SU-DHL-6 (cell line): ENCODE data around the gene BRD2.

Experiments
- H2AFZ ChIP-seq: fragments of 200-600 bp; sonication (generic); 2 replicates; pipeline ENCODE4 v1.6.1; 2014; ENCODE audit warnings: low read depth, mild to moderate bottlenecking, moderate library complexity, mixed read lengths, antibody characterized with exemption, low read length; ENCODE audit not compliant: severe bottlenecking
- H3F3A ChIP-seq: fragments of 200-600 bp; shearing (Covaris generic); 2 replicates; pipeline ENCODE4 v1.6.0; 2016; ENCODE audit warnings: antibody characterized with exemption, mild to moderate bottlenecking; ENCODE audit not compliant: insufficient read depth
- H3K27ac ChIP-seq: fragments of 200-600 bp; sonication (generic); 2 replicates; pipeline ENCODE4 v1.5.1; 2016; ENCODE audit warnings: low read depth, mild to moderate bottlenecking, low read length, moderate library complexity, mixed read lengths
- H3K27me3 ChIP-seq: fragments of 200-600 bp; sonication (generic), shearing (Covaris generic); 2 replicates; pipeline ENCODE4 v1.6.0; 2014; ENCODE audit warnings: mild to moderate bottlenecking, low read length
- H3K36me3 ChIP-seq: fragments of 200-600 bp; sonication (generic); 2 replicates; pipeline ENCODE4 v1.6.1; 2014; ENCODE audit warnings: mild to moderate bottlenecking, low read length, mixed read lengths
- H3K4me2 ChIP-seq: fragments of 300-600, 200-600 bp; shearing (Covaris generic), sonication (generic); 2 replicates; pipeline ENCODE4 v1.6.0; 2014; ENCODE audit warnings: low read length, low read depth, mild to moderate bottlenecking; ENCODE audit not compliant: poor library complexity, severe bottlenecking
- H3K4me3 ChIP-seq: fragments of 200-600 bp; sonication (generic); 2 replicates; pipeline ENCODE4 v1.5.1; 2014; ENCODE audit warnings: antibody characterized with exemption, low read length, mild to moderate bottlenecking, mixed read lengths; ENCODE audit not compliant: insufficient read depth, poor library complexity, severe bottlenecking
- H3K79me2 ChIP-seq: fragments of 200-600 bp; sonication (generic); 2 replicates; pipeline ENCODE4 v1.6.1; 2014; ENCODE audit warnings: mild to moderate bottlenecking, low read length, moderate library complexity; ENCODE audit not compliant: insufficient read depth
- H3K9ac ChIP-seq: fragments of 200-600 bp; sonication (generic); 2 replicates; pipeline ENCODE4 v1.7.0; 2014; ENCODE audit warnings: mild to moderate bottlenecking, low read length
- H3K9me2 ChIP-seq: fragments of 200-600 bp; sonication (generic); replicated peaks from 2 replicates; pipeline ENCODE4 v1.6.1; 2014; ENCODE audit warnings: low read length; ENCODE audit not compliant: insufficient read depth
- H3K9me3 ChIP-seq: fragments of 200-600 bp; sonication (generic); 2 replicates; pipeline ENCODE4 v1.6.1; 2014; ENCODE audit warnings: low read length, mixed read lengths; ENCODE audit not compliant: insufficient read depth
- H4K20me1 ChIP-seq: fragments of 200-600 bp; sonication (generic); 2 replicates; pipeline ENCODE4 v1.6.1; 2014; ENCODE audit warnings: low read depth, mild to moderate bottlenecking, antibody characterized with exemption, low read length, moderate library complexity, mixed read lengths
- CTCF ChIP-seq: fragments of 200-600 bp; sonication (generic); IDR thresholded peaks from one replicate; pipeline ENCODE4 v1.5.1; 2017; ENCODE audit warnings: antibody characterized with exemption, mild to moderate bottlenecking, low read length, moderate library complexity; ENCODE audit not compliant: insufficient read depth, poor library complexity, severe bottlenecking
- EZH2phosphoT487 ChIP-seq: fragments of 200-600 bp; sonication (generic), shearing (Covaris generic); conservative IDR thresholded peaks from 2 replicates; pipeline ENCODE4 v1.6.1; 2018; ENCODE audit warnings: mild to moderate bottlenecking, antibody characterized with exemption, low read length, moderate library complexity, mixed read lengths

BRD2 gene

GRCh38 chr6:32977953-32978324, 9.5 kb downstream of the BRD2 start:
- Histone ChIP-seq H3F3A (peaks cover 100% of the 10 kb centered on the region), H3K79me2 (peaks cover 49% of the 10 kb centered on the region), H3K9ac (no peak overlapping the region), H3K9me2 (no peaks in the 10 kb centered on the region), H3K4me2 (no peak overlapping the region), H4K20me1 (peaks cover 71% of the 10 kb centered on the region), H3K36me3 (peaks cover 85% of the 10 kb centered on the region), H3K4me3 (no peak overlapping the region), H2AFZ (no peak overlapping the region), H3K27me3 (no peaks in the 10 kb centered on the region), H3K27ac (no peak overlapping the region), H3K9me3 (no peaks in the 10 kb centered on the region)
- no peak for TF ChIP-seq EZH2phosphoT487
- TF ChIP-seq CTCF, result no peak

GRCh38 chr6:32979720-32980487, 11.5 kb downstream of the BRD2 start:
- H3K4me2 ChIP-seq, result no peak overlapping the region
- H3K79me2 ChIP-seq, result peaks cover 29% of the 10 kb centered on the region
- H3F3A ChIP-seq, result peaks cover 99% of the 10 kb centered on the region
- no peak overlapping the region for H3K27ac ChIP-seq
- H3K4me3 ChIP-seq, result no peak overlapping the region
- TF ChIP-seq CTCF (no peak), EZH2phosphoT487 (no peak)
- H3K27me3 ChIP-seq, result no peaks in the 10 kb centered on the region
- H4K20me1 ChIP-seq, result peaks cover 53% of the 10 kb centered on the region
- H3K9me2 ChIP-seq, result no peaks in the 10 kb centered on the region
- no peak overlapping the region for H2AFZ ChIP-seq
- no peak overlapping the region for H3K9ac ChIP-seq
- no peaks in the 10 kb centered on the region for H3K9me3 ChIP-seq
- H3K36me3 ChIP-seq, result peaks cover 66% of the 10 kb centered on the region

GRCh38 chr6:32980488-32981038, 12.2 kb downstream of the BRD2 start:
- Histone ChIP-seq H3K9ac (no peak overlapping the region), H2AFZ (no peak overlapping the region), H3K27me3 (no peaks in the 10 kb centered on the region), H3K36me3 (peaks cover 59% of the 10 kb centered on the region), H3K79me2 (peaks cover 22% of the 10 kb centered on the region), H3K9me2 (no peaks in the 10 kb centered on the region), H3K4me2 (no peak overlapping the region), H3K9me3 (no peaks in the 10 kb centered on the region), H3K27ac (no peak overlapping the region), H3K4me3 (no peak overlapping the region), H4K20me1 (peaks cover 46% of the 10 kb centered on the region), H3F3A (peaks cover 97% of the 10 kb centered on the region)
- no peak for TF ChIP-seq EZH2phosphoT487
- no peak for TF ChIP-seq CTCF
